HepG2 (cell line): ENCODE measurements around the gene PCAT6. TPM values are rescaled to one million over a fixed set of nuclear protein-coding genes. Genes with fewer than 3 reads are reported as not detected.

Experiments
- ATAC-seq: fragments of 200-7000 bp; cut with Tn5 transposase; 3 replicates; pipeline ENCODE4 v1.9.1; 2020; ENCODE audit warnings: mild to moderate bottlenecking, moderate library complexity
- BruUV-seq: library from RNA; stranded (reverse); fragments of 400-500 nt; replicated peaks from 2 replicates; lab custom pipeline; 2021; lab: Mats Ljungman, UMichigan
- CTCF ChIA-PET: fragments of 300-600 bp; formaldehyde crosslinking; extraction: SDS; loops from one replicate; lab custom pipeline; 2021; ENCODE audit warnings: low total read pairs, inconsistent platforms, low intra/inter-chr PET ratio; lab: Yijun Ruan, JAX
- POLR2A ChIA-PET: fragments of 350-600 bp; sonication (Branson Sonifier 250); formaldehyde crosslinking; loops from one replicate; lab custom pipeline; 2020; ENCODE audit warnings: antibody characterized with exemption, inconsistent platforms; lab: Yijun Ruan, JAX
- DNase-seq: peaks from one replicate; pipeline ENCODE4 v3.0.0-alpha.2; 2015; ENCODE audit warnings: low spot score
- FAIRE-seq: peaks from 3 replicates; lab custom pipeline; 2011; peaks lifted over from hg19 to GRCh38; lab: Jason Lieb, UNC
- H2AFZ ChIP-seq: one replicate; pipeline ENCODE4 v1.6.1; 2011; ENCODE audit warnings: low read length, inconsistent platforms
- H3K27ac ChIP-seq: fragments of 300-600 bp; 3 replicates; pipeline ENCODE4 v1.8.0; 2011; ENCODE audit warnings: mixed run types, mild to moderate bottlenecking, mixed read lengths, low read length, inconsistent platforms; ENCODE audit not compliant: insufficient read depth; ENCODE audit errors: extremely low read length
- H3K27me3 ChIP-seq, 2 experiments: fragments of 200-600 bp in 1 of 2; 2 replicates in 1 of 2; 3 replicates in 1 of 2; pipeline versions ENCODE4 v1.6.0 to v1.8.0; 2011; ENCODE audit warnings: low read length in 2 of 2, mild to moderate bottlenecking in 2 of 2, moderate library complexity in 2 of 2, inconsistent platforms in 1 of 2; ENCODE audit not compliant: insufficient read depth in 2 of 2, control insufficient read depth in 1 of 2
- H3K36me3 ChIP-seq, 2 experiments: fragments of 200-600 bp in 1 of 2; replicated peaks in 1 of 2; 2 replicates in 1 of 2; 3 replicates in 1 of 2; pipeline versions ENCODE4 v1.5.1 to v1.8.0; 2011; ENCODE audit warnings: low read length in 2 of 2, inconsistent platforms in 1 of 2; ENCODE audit not compliant: insufficient read depth in 2 of 2, control insufficient read depth in 1 of 2
- H3K4me1 ChIP-seq: 2 replicates; pipeline ENCODE4 v1.5.1; 2012; ENCODE audit warnings: low read length, inconsistent platforms; ENCODE audit not compliant: insufficient read depth
- H3K4me2 ChIP-seq: 2 replicates; pipeline ENCODE4 v1.6.0; 2011; ENCODE audit warnings: low read depth, low read length, inconsistent platforms
- H3K4me3 ChIP-seq, 3 experiments: fragments of 200-600 bp in 1 of 3; sonication (generic), shearing (Covaris generic) in 1 of 3; replicated peaks in 1 of 3; 2 replicates each; pipeline ENCODE4 v1.5.1; 2011 to 2016; ENCODE audit warnings: low read length in 3 of 3, inconsistent platforms in 2 of 3, low read depth in 2 of 3, mild to moderate bottlenecking in 2 of 3, control low read depth in 1 of 3, mixed read lengths in 1 of 3; ENCODE audit not compliant: insufficient read depth in 1 of 3
- H3K79me2 ChIP-seq: one replicate; pipeline ENCODE4 v1.6.1; 2011; ENCODE audit warnings: low read length, inconsistent platforms; ENCODE audit not compliant: insufficient read depth
- H3K9ac ChIP-seq: 2 replicates; pipeline ENCODE4 v1.6.0; 2011; ENCODE audit warnings: mild to moderate bottlenecking, low read depth, low read length, inconsistent platforms; ENCODE audit not compliant: insufficient read depth
- H3K9me3 ChIP-seq: 2 replicates; pipeline ENCODE4 v1.5.1; 2012; ENCODE audit warnings: mild to moderate bottlenecking, low read length
- H4K20me1 ChIP-seq: 2 replicates; pipeline ENCODE4 v1.6.0; 2011; ENCODE audit warnings: inconsistent platforms, mild to moderate bottlenecking, low read length, moderate library complexity; ENCODE audit not compliant: insufficient read depth
- AKAP8 ChIP-seq: sonication (generic); formaldehyde crosslinking; IDR thresholded peaks from 2 replicates; pipeline ENCODE4 v1.5.1; 2020; ENCODE audit warnings: mild to moderate bottlenecking, missing genetic modification reagents
- DRAP1 ChIP-seq: IDR thresholded peaks from 2 replicates; pipeline ENCODE4 v1.6.1; 2016; ENCODE audit warnings: missing genetic modification reagents, missing compliant biosample characterization
- EEA1 ChIP-seq: sonication (generic); formaldehyde crosslinking; IDR thresholded peaks from 2 replicates; pipeline ENCODE4 v1.5.1; 2020; ENCODE audit warnings: mild to moderate bottlenecking, missing genetic modification reagents, borderline replicate concordance
- GZF1 ChIP-seq: sonication (generic); formaldehyde crosslinking; IDR thresholded peaks from 2 replicates; pipeline ENCODE4 v1.5.1; 2020; ENCODE audit warnings: mild to moderate bottlenecking, missing genetic modification reagents
- HES4 ChIP-seq: sonication (generic); formaldehyde crosslinking; IDR thresholded peaks from 2 replicates; pipeline ENCODE4 v1.9.0; 2021; ENCODE audit warnings: mild to moderate bottlenecking, missing genetic modification reagents, borderline replicate concordance
- JUNB ChIP-seq: sonication (generic); formaldehyde crosslinking; IDR thresholded peaks from 2 replicates; pipeline ENCODE4 v1.8.0; 2022; ENCODE audit warnings: missing genetic modification reagents, mild to moderate bottlenecking, borderline replicate concordance
- KAT8 ChIP-seq: IDR thresholded peaks from 2 replicates; pipeline ENCODE4 v1.6.1; 2016; ENCODE audit warnings: missing genetic modification reagents, missing compliant biosample characterization
- MAFF ChIP-seq: IDR thresholded peaks from 2 replicates; pipeline ENCODE4 v1.6.1; 2011; ENCODE audit warnings: low read depth, low read length, improper control_type of control experiment
- NR3C1 ChIP-seq: sonication (generic); formaldehyde crosslinking; IDR thresholded peaks from 2 replicates; pipeline ENCODE4 v1.4.0; 2020; ENCODE audit warnings: missing genetic modification reagents
- XRCC5 ChIP-seq: fragments of 200-400 bp; formaldehyde crosslinking; optimal IDR thresholded peaks from 2 replicates; pipeline ENCODE3; 2017; ENCODE audit warnings: mild to moderate bottlenecking, low read length
- ZNF256 ChIP-seq: sonication (generic); formaldehyde crosslinking; conservative IDR thresholded peaks from 2 replicates; pipeline ENCODE4 v1.4.0; 2020; ENCODE audit warnings: missing genetic modification reagents
- ZNF407 ChIP-seq: sonication (generic); formaldehyde crosslinking; IDR thresholded peaks from one replicate; pipeline ENCODE4 v1.5.1; 2020; ENCODE audit warnings: mild to moderate bottlenecking, missing genetic modification reagents; ENCODE audit errors: not compliant biosample characterization
- WGBS: methylation state at CpG from one replicate; pipeline ENCODE4 v1.1.6; 2017; ENCODE audit warnings: low lambda C conversion rate; 5-methylcytosine and 5-hydroxymethylcytosine counted together
- in situ Hi-C: cut with HindIII; loops from 2 replicates; pipeline ENCODE4 v1.10.0; 2017; ENCODE audit warnings: low pct_unique_long_range_greater_than_20kb; ENCODE audit not compliant: extremely low pct_ligation_motif_present
- intact Hi-C: fragments of 100-400 bp; cut with micrococcal nuclease; formaldehyde crosslinking; loops from one replicate; pipeline ENCODE4 v1.10.0; 2022; ENCODE audit not compliant: unreplicated experiment
- polyA plus RNA-seq, 8 experiments: library from polyadenylated mRNA; depleted of rRNA in 3 of 8; stranded (reverse) in 7 of 8; unstranded in 1 of 8; fragments of >200 nt; fragmentation: Illumina TruSeq in 4 of 8; extraction: Trizol in 4 of 8; gene quantifications; 2 replicates each; pipeline versions ENCODE4 v1.2.1 to v1.2.3, GENCODE V29; 2011 to 2016; ENCODE audit warnings: low read depth in 4 of 8, missing spikeins in 1 of 8, mixed read lengths in 1 of 8; ENCODE audit not compliant: insufficient read depth in 1 of 8
- total RNA-seq, 5 experiments: library from RNA; depleted of rRNA; stranded (reverse); fragments of >200 nt; fragmentation: Illumina TruSeq; extraction: Trizol; gene quantifications; 2 replicates each; pipeline ENCODE4 v1.2.3, GENCODE V29; 2016; ENCODE audit warnings: low read depth in 1 of 5
- TF ChIP-seq, protein P1 (sequence below): sonication (generic); formaldehyde crosslinking; IDR thresholded peaks from 2 replicates; pipeline ENCODE4 v1.9.0; 2021; ENCODE audit warnings: missing genetic modification reagents, mild to moderate bottlenecking, borderline replicate concordance
- TF ChIP-seq, protein P2 (sequence below): sonication (generic); formaldehyde crosslinking; IDR thresholded peaks from 2 replicates; pipeline ENCODE4 v1.4.0; 2020; ENCODE audit warnings: missing genetic modification reagents, borderline replicate concordance

PCAT6 gene
- total and polyA plus RNA-seq, 2 of the 13 experiments (the other 11 are each of a cell fraction or from before 2014, with no cell fraction given) = 0.60 to 4.4 TPM

- Histone ChIP-seq H3K4me2 (no peak overlapping the region), H3K36me3 (no peaks in the 10 kb centered on the region), H4K20me1 (no peaks in the 10 kb centered on the region), H3K27ac (no peak overlapping the region), H3K79me2 (no peaks in the 10 kb centered on the region), H3K9me3 (no peaks in the 10 kb centered on the region), H3K4me1 (peaks cover 24% of the 10 kb centered on the region), H3K27me3 (peaks cover 0 to 13% of the 10 kb centered on the region in 2 experiments; a peak in 1 of 5 replicates), H2AFZ (no peak overlapping the region), H3K4me3 (no peak overlapping the region), H3K9ac (no peak overlapping the region)
- in situ Hi-C loops = no loop called here
- FAIRE-seq (no peak), DNase-seq (no peak), ATAC-seq (no peak)
- no TSS peak for BruUV-seq
- CTCF ChIA-PET = no interaction called here
- WGBS = 4% methylated on average over 1 of the region's 1 CpG
- POLR2A ChIA-PET = no interaction called here
- intact Hi-C loops = no loop called here
- TF ChIP-seq DRAP1 (CRISPR knock-in tag) = no peak
- TF ChIP-seq JUNB = no peak
- TF ChIP-seq, protein P1, sequence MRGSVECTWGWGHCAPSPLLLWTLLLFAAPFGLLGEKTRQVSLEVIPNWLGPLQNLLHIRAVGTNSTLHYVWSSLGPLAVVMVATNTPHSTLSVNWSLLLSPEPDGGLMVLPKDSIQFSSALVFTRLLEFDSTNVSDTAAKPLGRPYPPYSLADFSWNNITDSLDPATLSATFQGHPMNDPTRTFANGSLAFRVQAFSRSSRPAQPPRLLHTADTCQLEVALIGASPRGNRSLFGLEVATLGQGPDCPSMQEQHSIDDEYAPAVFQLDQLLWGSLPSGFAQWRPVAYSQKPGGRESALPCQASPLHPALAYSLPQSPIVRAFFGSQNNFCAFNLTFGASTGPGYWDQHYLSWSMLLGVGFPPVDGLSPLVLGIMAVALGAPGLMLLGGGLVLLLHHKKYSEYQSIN (CRISPR knock-in tag) = no peak
- no peak for TF ChIP-seq ZNF256 (CRISPR knock-in tag)
- no peak for TF ChIP-seq EEA1 (CRISPR knock-in tag)
- TF ChIP-seq, protein P2, sequence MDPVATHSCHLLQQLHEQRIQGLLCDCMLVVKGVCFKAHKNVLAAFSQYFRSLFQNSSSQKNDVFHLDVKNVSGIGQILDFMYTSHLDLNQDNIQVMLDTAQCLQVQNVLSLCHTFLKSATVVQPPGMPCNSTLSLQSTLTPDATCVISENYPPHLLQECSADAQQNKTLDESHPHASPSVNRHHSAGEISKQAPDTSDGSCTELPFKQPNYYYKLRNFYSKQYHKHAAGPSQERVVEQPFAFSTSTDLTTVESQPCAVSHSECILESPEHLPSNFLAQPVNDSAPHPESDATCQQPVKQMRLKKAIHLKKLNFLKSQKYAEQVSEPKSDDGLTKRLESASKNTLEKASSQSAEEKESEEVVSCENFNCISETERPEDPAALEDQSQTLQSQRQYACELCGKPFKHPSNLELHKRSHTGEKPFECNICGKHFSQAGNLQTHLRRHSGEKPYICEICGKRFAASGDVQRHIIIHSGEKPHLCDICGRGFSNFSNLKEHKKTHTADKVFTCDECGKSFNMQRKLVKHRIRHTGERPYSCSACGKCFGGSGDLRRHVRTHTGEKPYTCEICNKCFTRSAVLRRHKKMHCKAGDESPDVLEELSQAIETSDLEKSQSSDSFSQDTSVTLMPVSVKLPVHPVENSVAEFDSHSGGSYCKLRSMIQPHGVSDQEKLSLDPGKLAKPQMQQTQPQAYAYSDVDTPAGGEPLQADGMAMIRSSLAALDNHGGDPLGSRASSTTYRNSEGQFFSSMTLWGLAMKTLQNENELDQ (CRISPR knock-in tag) = no peak
- no peak for TF ChIP-seq MAFF
- no peak for TF ChIP-seq HES4 (CRISPR knock-in tag)
- no peak for TF ChIP-seq XRCC5
- TF ChIP-seq ZNF407 (CRISPR knock-in tag) = no peak
- TF ChIP-seq NR3C1 (CRISPR knock-in tag) = no peak
- no peak for TF ChIP-seq KAT8 (CRISPR knock-in tag)
- no peak for TF ChIP-seq GZF1 (CRISPR knock-in tag)
- no peak for TF ChIP-seq AKAP8
Observed at GRCh38 chr1:202818819-202819218, 8.1 kb downstream of the PCAT6 start.
